CD4-positive, alpha-beta T cell (primary cell): ENCODE results near the gene GSTM1. TPM values are rescaled to one million over a fixed set of nuclear protein-coding genes. Genes with fewer than 3 reads are reported as not detected.
"Not testable (repeated sequence)": the region's sequence is repeated elsewhere in the genome, so short reads cannot be mapped to it uniquely, and the experiment has no call there.

Experiments used
- ATAC-seq: fragments of 200-7000 bp; cut with Tn5 transposase; one replicate; pipeline ENCODE4 v1.10.0; 2022; ENCODE audit warnings: mild to moderate bottlenecking; ENCODE audit not compliant: poor library complexity
- CTCF ChIA-PET: fragments of 350-600 bp; sonication (Branson Sonifier 250); formaldehyde crosslinking; loops from one replicate; lab custom pipeline; 2021; ENCODE audit warnings: antibody characterized with exemption, inconsistent platforms; lab: Charles Lee
- POLR2A ChIA-PET: fragments of 350-600 bp; sonication (Branson Sonifier 250); formaldehyde crosslinking; loops from one replicate; lab custom pipeline; 2021; ENCODE audit warnings: antibody characterized with exemption, inconsistent platforms; lab: Charles Lee
- DNase-seq, 14 experiments: peaks; one replicate each; pipeline ENCODE4 v3.0.0-alpha.2; 2013 to 2020; ENCODE audit warnings: mixed read lengths in 2 of 14
- H3K27ac ChIP-seq, 2 donors: one replicate each; pipeline versions ENCODE4 v1.5.1 to v1.7.0; 2013; ENCODE audit warnings: low read length in 2 of 2, low read depth in 1 of 2, mild to moderate bottlenecking in 1 of 2
- H3K27me3 ChIP-seq, 2 experiments: 1 replicate in 1 of 2; 2 replicates in 1 of 2; pipeline versions ENCODE4 v1.6.1 to v1.7.0; 2013; ENCODE audit warnings: low read length in 2 of 2, control low read depth in 1 of 2, mild to moderate bottlenecking in 1 of 2, moderate library complexity in 1 of 2; ENCODE audit not compliant: insufficient read depth in 2 of 2, control insufficient read depth in 1 of 2
- H3K36me3 ChIP-seq: one replicate; pipeline ENCODE4 v1.6.1; 2013; ENCODE audit warnings: low read length, control low read depth; ENCODE audit not compliant: insufficient read depth
- H3K4me1 ChIP-seq: one replicate; pipeline ENCODE4 v1.6.1; 2013; ENCODE audit warnings: low read length, control low read depth; ENCODE audit not compliant: insufficient read depth
- H3K4me3 ChIP-seq: one replicate; pipeline ENCODE4 v1.5.1; 2013; ENCODE audit warnings: mild to moderate bottlenecking, low read length, moderate library complexity
- H3K9me3 ChIP-seq, 2 experiments: 1 replicate in 1 of 2; 2 replicates in 1 of 2; pipeline versions ENCODE4 v1.6.1 to v1.7.0; 2013; ENCODE audit warnings: low read length in 2 of 2, mild to moderate bottlenecking in 2 of 2, control low read depth in 1 of 2, moderate library complexity in 1 of 2; ENCODE audit not compliant: control insufficient read depth in 1 of 2, insufficient read depth in 1 of 2
- H3K27ac Mint-ChIP-seq: one replicate; pipeline ENCODE4 v1.8.0; 2020; ENCODE audit warnings: mixed read lengths
- H3K27me3 Mint-ChIP-seq: one replicate; pipeline ENCODE4 v1.8.0; 2021; ENCODE audit warnings: mixed read lengths
- H3K36me3 Mint-ChIP-seq: one replicate; pipeline ENCODE4 v1.8.0; 2021; ENCODE audit warnings: low read depth, mixed read lengths
- H3K4me1 Mint-ChIP-seq: one replicate; pipeline ENCODE4 v1.8.0; 2021; ENCODE audit warnings: low read depth, mixed read lengths
- H3K4me3 Mint-ChIP-seq: one replicate; pipeline ENCODE4 v1.8.0; 2020; ENCODE audit warnings: mild to moderate bottlenecking, mixed read lengths
- H3K9me3 Mint-ChIP-seq: one replicate; pipeline ENCODE4 v1.8.0; 2020; ENCODE audit warnings: mixed read lengths
- CTCF ChIP-seq: fragments of 200-600 bp; IDR thresholded peaks from one replicate; pipeline ENCODE4 v1.8.0; 2022; ENCODE audit warnings: antibody characterized with exemption, mild to moderate bottlenecking
- intact Hi-C, 2 experiments: fragments of 100-400 bp; cut with DNase I in 1 of 2; cut with micrococcal nuclease in 1 of 2; formaldehyde crosslinking; loops; one replicate each; pipeline versions ENCODE4 v1.15.1 to v1.9.0; 2023 to 2025; cut with DNase I, micrococcal nuclease
- total RNA-seq, 174 experiments: library from RNA in 2 of 174; stranded (reverse) in 2 of 174; gene quantifications; one replicate each; pipeline ENCODE4 v1.2.3 and lab custom pipeline; 2021 to 2026

GSTM1 gene
- total RNA-seq, 2 experiments from 2014 or later: 31.9 to 36.2 TPM

GRCh38 chr1:109671067-109671466, 16.6 kb upstream of the GSTM1 start:
- H3K4me3 ChIP-seq: no peak overlapping the region

GRCh38 chr1:109673861-109674260, 13.8 kb upstream of the GSTM1 start:
- CTCF ChIA-PET, H3K27me3 ChIP-seq, intact Hi-C loops, H3K4me1 ChIP-seq, H3K4me3 ChIP-seq, ATAC-seq, H3K9me3 ChIP-seq, H3K27me3 Mint-ChIP-seq, DNase-seq, POLR2A ChIA-PET, H3K36me3 Mint-ChIP-seq, H3K9me3 Mint-ChIP-seq, H3K27ac Mint-ChIP-seq, H3K4me3 Mint-ChIP-seq, H3K36me3 ChIP-seq, H3K27ac ChIP-seq: not testable (repeated sequence)
- peaks cover 19% of the 10 kb centered on the region for H3K4me1 Mint-ChIP-seq

More at GRCh38 chr1:109671067-109671466, 16.6 kb upstream of the GSTM1 start:
- peaks cover 22% of the 10 kb centered on the region for H3K4me1 ChIP-seq
- Mint-ChIP-seq H3K27me3 (no peaks in the 10 kb centered on the region), H3K36me3 (peaks cover 5% of the 10 kb centered on the region), H3K4me1 (peaks cover 30% of the 10 kb centered on the region), H3K9me3 (no peaks in the 10 kb centered on the region), H3K27ac (no peak overlapping the region), H3K4me3 (no peak overlapping the region)
- H3K27me3 ChIP-seq: no peaks in the 10 kb centered on the region
- DNase-seq (peak in 1 of 14 experiments; percentile 3), ATAC-seq (no peak)
- ChIA-PET POLR2A (no interaction called here), CTCF (interaction anchor here (1.7 to 2.0 kb wide), 2 partner anchors 31 to 120 kb away, joined by 3 to 4 read pairs; no protein-coding TSS in a partner anchor)
- intact Hi-C loops: no loop called here
- H3K9me3 ChIP-seq: no peaks in the 10 kb centered on the region
- TF ChIP-seq CTCF: no peak
- H3K27ac ChIP-seq: no peak overlapping the region
- no peaks in the 10 kb centered on the region for H3K36me3 ChIP-seq

- H3K4me1 ChIP-seq, H3K27ac ChIP-seq, H3K27me3 ChIP-seq, H3K27me3 Mint-ChIP-seq, H3K4me3 Mint-ChIP-seq, H3K4me1 Mint-ChIP-seq, H3K9me3 Mint-ChIP-seq, CTCF ChIA-PET, intact Hi-C loops, H3K9me3 ChIP-seq, H3K27ac Mint-ChIP-seq, H3K4me3 ChIP-seq, ATAC-seq, H3K36me3 ChIP-seq, H3K36me3 Mint-ChIP-seq, POLR2A ChIA-PET: not testable (repeated sequence)
- peak in 1 of 14 experiments; percentile 0 for DNase-seq
Measured at GRCh38 chr1:109676683-109677381, 10.8 kb upstream of the GSTM1 start.

GRCh38 chr1:109677459-109677858, 10.2 kb upstream of the GSTM1 start:
- Mint-ChIP-seq H3K4me3 (no peak overlapping the region), H3K36me3 (no peaks in the 10 kb centered on the region), H3K4me1 (no peaks in the 10 kb centered on the region), H3K27me3 (no peaks in the 10 kb centered on the region), H3K27ac (no peak overlapping the region), H3K9me3 (no peaks in the 10 kb centered on the region)
- Histone ChIP-seq H3K27me3 (no peaks in the 10 kb centered on the region), H3K9me3 (no peaks in the 10 kb centered on the region), H3K4me3 (no peak overlapping the region), H3K36me3 (no peaks in the 10 kb centered on the region), H3K27ac (no peak overlapping the region), H3K4me1 (no peaks in the 10 kb centered on the region)
- no peak for TF ChIP-seq CTCF
- ChIA-PET POLR2A (no interaction called here), CTCF (no interaction called here)
- intact Hi-C loops: no loop called here
- DNase-seq (peak in 1 of 14 experiments; percentile 0), ATAC-seq (no peak)

- ATAC-seq, intact Hi-C loops, H3K27me3 Mint-ChIP-seq, H3K27ac Mint-ChIP-seq, H3K4me1 Mint-ChIP-seq, H3K36me3 Mint-ChIP-seq, H3K4me3 ChIP-seq, H3K4me1 ChIP-seq, H3K36me3 ChIP-seq, POLR2A ChIA-PET, H3K4me3 Mint-ChIP-seq, DNase-seq, H3K27me3 ChIP-seq, H3K27ac ChIP-seq, H3K9me3 Mint-ChIP-seq, H3K9me3 ChIP-seq, CTCF ChIA-PET: not testable (repeated sequence)
Measured at GRCh38 chr1:109678637-109679036, 9.0 kb upstream of the GSTM1 start.

GRCh38 chr1:109684777-109685176, 2.8 kb upstream of the GSTM1 start:
- POLR2A ChIA-PET: not testable (repeated sequence)

More at GRCh38 chr1:109684777-109685176, 2.8 kb upstream of the GSTM1 start:
- DNase-seq, H3K27ac ChIP-seq, H3K9me3 Mint-ChIP-seq, CTCF ChIA-PET, H3K27ac Mint-ChIP-seq, H3K27me3 ChIP-seq, H3K27me3 Mint-ChIP-seq, H3K4me1 ChIP-seq, ATAC-seq, H3K4me3 ChIP-seq, H3K36me3 ChIP-seq, H3K9me3 ChIP-seq, H3K4me3 Mint-ChIP-seq: not testable (repeated sequence)
- H3K36me3 Mint-ChIP-seq: peaks cover 10% of the 10 kb centered on the region
- H3K4me1 Mint-ChIP-seq: peaks cover 20% of the 10 kb centered on the region
- intact Hi-C loops: loop anchor here (5.0 kb wide), 3 partner anchors 42 to 298 kb away; partner anchors contain the start of gene AHCYL1 (in 1 of the 2)
